Measurements from ENCODE around the gene IRF2BP2. TPM values are rescaled to one million over a fixed set of nuclear protein-coding genes. Genes with fewer than 3 reads are reported as not detected.

Gene IRF2BP2
- total RNA-seq, 2 donors from 2014 or later: 97.3 to 176 TPM

DNA sequence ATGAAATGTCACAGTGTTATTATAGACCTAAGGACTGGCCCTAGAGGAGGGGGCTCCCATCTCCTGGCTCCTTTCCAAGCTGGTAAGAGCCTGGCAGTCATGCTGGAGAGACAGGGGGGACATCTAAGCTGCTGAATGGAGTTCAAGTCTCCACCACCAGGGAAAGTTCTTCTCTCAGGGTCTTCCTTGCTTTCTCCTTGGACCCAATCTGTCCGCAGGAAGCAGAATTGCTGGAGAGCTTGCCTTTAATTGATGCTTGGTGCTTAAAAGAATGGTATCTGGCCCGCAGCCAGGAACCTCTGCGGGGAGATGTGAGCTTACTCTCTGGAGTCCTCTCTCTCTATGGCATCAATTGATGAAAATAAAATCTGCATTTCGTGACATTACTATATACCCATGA, 25.1 kb downstream of the IRF2BP2 start:
- ATAC-seq: no peak
- no peaks in the 10 kb centered on the region for H3K9me3 Mint-ChIP-seq
- no peaks in the 10 kb centered on the region for H3K36me3 Mint-ChIP-seq
- DNase-seq (ENCODE audit: low spot score in 2 of 2): no peak
- no peak overlapping the region for H3K27ac Mint-ChIP-seq

DNA sequence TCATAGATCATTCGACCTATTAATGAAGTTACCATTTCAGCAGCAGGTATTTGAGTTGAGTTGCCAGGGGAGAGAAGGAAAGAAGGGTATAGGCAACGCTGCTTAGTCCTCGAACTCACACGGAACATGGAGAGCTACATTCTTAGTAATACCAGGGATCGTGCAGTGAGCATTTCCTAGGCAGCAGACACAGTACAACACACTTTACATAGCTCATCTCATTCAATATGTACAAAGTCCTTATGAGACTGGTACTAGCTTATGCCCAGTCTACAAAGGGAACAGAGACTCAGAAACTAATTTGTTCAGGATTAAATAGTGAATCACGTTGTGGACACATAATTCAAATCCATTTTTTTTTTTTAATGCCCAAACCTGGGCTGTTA, 25.6 kb downstream of the IRF2BP2 start:
- H3K27ac Mint-ChIP-seq: no peak overlapping the region
- H3K36me3 Mint-ChIP-seq: no peaks in the 10 kb centered on the region
- DNase-seq (ENCODE audit: low spot score in 2 of 2): no peak
- no peak for ATAC-seq
- H3K9me3 Mint-ChIP-seq: no peaks in the 10 kb centered on the region

DNA sequence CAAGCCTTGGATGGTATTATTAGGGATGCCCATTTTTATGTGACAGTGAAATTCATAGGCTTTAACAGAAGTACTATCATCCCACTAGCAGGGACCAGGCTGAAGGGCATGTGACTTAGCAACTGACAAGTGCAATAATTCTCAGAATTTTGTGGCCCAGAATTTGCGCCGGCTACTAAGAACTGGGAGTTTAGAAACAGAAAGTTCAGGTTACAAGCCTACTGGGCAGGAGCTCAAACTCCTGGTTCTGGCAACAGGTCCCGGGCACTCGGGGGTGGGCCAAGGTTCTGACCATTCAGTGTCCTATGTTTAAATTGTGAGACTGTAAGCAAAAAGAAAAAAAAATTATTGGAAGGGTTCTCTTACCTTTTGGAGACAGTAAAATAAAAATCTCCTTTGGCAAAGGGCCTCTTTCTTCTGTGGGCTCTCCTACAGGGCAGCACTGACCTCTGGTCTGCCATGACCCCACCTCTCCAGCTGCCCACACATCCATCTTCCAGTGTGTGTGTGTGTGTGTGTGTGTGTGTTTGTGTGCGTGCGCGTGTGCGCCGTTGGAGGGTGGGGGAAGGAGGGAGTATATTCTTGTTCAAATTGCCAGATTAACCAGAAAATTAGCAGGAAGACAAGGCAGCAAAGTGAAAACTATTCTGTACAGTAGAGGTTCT, 26.1 kb downstream of the IRF2BP2 start:
- no peak for ATAC-seq
- Mint-ChIP-seq H3K36me3 (no peaks in the 10 kb centered on the region), H3K27ac (no peak overlapping the region), H3K9me3 (no peaks in the 10 kb centered on the region)
- no peak for DNase-seq (ENCODE audit: low spot score in 2 of 2)

DNA sequence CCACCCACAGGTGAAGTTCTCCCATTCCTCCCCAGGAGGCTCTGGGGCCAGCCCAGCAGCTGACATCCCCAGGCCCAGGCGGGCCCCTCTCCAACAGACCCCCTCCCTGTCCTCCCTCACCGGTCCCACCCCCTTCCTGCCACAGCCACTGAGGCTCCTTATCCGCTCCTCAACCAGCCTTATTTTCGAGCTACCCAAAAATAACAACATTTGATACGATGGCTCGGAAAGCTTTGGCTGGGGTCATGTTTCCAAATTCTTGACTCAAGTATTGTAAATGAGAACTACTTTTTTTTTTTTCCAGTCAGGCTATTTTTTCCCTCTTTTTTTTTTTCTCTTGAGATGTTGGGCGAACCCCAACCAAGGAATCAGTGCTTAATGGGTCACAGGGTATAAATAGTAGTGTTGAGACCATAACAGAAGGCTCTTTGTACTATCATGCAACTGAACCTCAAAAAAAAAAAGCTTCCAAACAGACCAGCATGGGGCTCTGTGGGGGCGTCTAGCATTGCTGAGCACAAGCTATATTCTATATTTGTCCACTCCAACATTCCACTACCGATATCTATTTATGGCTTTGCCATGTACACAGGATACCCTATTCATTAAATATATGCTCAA, 27.2 kb downstream of the IRF2BP2 start:
- no peak for DNase-seq (ENCODE audit: low spot score in 2 of 2)
- no peaks in the 10 kb centered on the region for H3K36me3 Mint-ChIP-seq

DNA sequence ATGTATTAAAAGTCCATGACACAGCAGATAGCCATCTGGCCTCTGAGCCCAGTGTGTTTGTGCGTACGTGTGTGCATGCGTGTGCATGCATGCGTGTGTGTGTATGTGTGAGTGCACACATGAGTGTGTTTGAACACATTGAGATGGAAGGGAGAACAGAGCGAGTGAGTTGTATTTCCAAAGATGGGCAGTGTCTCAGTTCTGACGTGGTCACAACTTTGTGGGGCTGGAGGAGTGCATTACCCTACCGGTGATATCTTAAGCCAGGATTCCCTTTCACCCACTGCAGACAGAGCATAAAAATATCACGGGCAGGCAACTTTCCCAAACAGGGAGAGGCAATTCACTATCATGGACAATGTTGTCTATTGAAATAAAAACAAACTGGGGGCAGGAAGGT, 27.8 kb downstream of the IRF2BP2 start:
- Mint-ChIP-seq H3K27ac (no peak overlapping the region), H3K36me3 (no peaks in the 10 kb centered on the region), H3K9me3 (no peaks in the 10 kb centered on the region)
- ATAC-seq (no peak), DNase-seq (ENCODE audit: low spot score in 2 of 2) (no peak)

More for the DNA sequence above, 27.2 kb downstream of the IRF2BP2 start:
- Mint-ChIP-seq H3K27ac (no peak overlapping the region), H3K9me3 (no peaks in the 10 kb centered on the region)
- ATAC-seq: no peak

DNA sequence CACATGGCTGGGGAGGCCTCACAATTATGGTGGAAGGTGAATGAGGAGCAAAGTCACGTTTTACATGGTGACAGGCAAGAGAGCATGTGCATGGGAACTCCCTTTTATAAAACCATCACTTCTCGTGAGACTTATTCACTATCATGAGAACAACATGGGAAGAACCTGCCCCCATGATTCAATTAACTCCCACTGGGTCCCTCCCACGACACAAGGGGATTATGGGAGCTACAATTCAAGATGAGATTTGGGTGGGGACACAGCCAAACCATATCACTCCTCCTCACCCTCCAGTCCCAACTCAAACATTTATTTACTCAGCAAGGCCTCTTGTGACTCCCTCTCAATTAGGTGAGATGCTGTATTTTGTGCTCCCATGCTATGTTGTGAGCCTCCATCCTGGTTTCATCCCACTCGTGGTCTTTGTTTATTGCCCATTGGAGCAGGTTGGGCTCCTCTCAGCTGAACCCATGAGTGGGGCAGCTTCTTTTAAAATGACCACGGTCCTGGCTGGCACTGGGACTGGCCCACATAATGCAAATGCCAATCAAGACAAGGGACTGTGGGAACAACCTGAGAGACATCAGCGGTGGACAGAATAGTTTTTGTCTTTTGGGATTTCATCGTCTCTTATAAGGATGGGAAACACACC, 28.8 kb downstream of the IRF2BP2 start:
- no peaks in the 10 kb centered on the region for H3K36me3 Mint-ChIP-seq
- no peak for DNase-seq (ENCODE audit: low spot score in 2 of 2)
- no peak overlapping the region for H3K27ac Mint-ChIP-seq
- no peaks in the 10 kb centered on the region for H3K9me3 Mint-ChIP-seq
- ATAC-seq: no peak

DNA sequence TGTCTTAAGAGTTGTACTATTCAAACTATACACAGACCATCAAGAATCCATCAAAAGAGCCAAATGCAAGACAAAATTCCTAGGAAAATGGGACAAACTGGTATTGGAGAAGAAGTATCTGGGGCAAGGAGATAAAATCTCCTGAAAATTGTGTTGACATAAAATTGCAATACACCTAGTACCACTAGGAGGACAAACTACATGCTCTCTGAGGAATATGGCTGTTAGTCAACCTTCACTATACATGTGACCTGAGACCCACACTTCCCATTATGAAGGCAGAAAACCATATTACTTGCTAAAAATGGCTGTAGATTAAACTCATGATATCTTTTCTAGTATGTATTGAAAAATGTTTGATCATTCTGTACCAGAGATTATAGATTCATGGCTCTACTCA, 30.0 kb downstream of the IRF2BP2 start:
- peak in 1 of 2 donors; percentile 49 for ATAC-seq
- H3K27ac Mint-ChIP-seq: no peak overlapping the region

DNA sequence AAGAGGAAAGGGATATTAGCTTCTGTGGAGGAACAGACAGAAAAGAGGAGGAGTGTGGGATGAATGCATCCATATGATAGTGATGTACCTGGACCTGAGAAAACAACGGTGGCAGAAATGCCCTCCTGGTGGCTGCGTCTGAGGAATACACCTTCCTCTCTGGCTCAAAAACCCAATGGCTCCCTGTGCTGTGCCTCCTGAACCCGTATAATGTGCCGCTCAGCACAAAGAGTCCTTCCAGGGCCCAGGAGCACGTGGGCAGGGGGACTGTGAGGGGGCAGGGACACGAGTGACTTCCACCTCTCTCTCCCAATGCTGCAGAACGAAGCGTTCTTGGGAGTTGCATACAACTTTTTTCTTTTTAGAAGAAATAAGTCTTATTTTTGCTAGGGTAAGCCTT, 31.2 kb downstream of the IRF2BP2 start:
- ATAC-seq (no peak), DNase-seq (ENCODE audit: low spot score in 2 of 2) (no peak)
- H3K36me3 Mint-ChIP-seq: no peaks in the 10 kb centered on the region
- no peaks in the 10 kb centered on the region for H3K9me3 Mint-ChIP-seq
- no peak overlapping the region for H3K27ac Mint-ChIP-seq

More for the DNA sequence above, 30.0 kb downstream of the IRF2BP2 start:
- no peak for DNase-seq (ENCODE audit: low spot score in 2 of 2)
- H3K9me3 Mint-ChIP-seq: no peaks in the 10 kb centered on the region
- H3K36me3 Mint-ChIP-seq: no peaks in the 10 kb centered on the region

DNA sequence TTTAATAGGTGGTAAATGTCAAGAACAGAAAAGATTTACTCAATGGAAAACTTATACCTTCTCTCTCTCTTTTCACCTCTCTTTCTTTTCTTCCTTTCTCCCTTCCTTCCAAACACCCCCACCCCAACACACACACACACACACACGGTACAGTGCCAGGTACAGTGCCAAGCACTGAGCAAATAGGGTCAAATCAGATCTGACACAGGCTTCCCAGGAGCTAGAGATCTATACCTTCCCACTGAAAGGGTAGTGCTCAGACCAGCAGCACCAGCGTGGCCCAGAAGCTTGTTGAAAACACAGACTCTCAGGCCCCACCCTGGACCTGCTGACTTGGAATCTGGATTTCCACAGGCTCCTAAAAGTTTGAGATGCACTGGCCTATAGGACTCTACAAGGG, 31.9 kb downstream of the IRF2BP2 start:
- H3K9me3 Mint-ChIP-seq: no peaks in the 10 kb centered on the region
- no peak for ATAC-seq

DNA sequence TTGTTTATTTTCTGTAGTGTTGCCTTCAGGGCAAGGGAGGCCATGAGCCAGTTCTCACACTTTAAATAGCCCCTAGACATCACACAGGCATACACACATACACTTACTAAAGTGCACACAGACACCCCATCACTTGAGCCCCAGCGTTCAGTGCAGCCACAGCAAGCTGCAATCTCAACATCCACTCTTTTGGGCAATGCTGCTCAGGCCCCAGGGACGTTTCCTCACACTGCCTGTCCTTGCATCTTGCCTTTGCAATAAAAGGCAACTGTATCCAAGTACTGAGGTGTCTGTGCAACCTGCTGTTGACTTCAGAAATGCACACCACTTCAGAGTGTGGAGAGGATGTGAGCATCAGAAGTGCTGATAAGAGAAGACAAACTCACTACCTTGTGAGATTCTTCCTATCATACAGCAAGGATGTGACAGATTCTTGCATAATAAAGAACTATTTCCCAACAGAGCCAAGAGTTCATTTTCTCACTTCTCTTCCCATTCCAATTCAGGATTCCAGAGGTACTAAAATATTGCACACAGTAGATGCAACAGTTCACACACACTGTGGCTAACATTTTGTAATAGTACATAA, 36.2 kb downstream of the IRF2BP2 start:
- ATAC-seq (no peak), DNase-seq (ENCODE audit: low spot score in 2 of 2) (no peak)
- H3K27ac Mint-ChIP-seq: no peak overlapping the region

More for the DNA sequence above, 31.9 kb downstream of the IRF2BP2 start:
- DNase-seq (ENCODE audit: low spot score in 2 of 2): no peak
- H3K27ac Mint-ChIP-seq: no peak overlapping the region
- no peaks in the 10 kb centered on the region for H3K36me3 Mint-ChIP-seq

DNA sequence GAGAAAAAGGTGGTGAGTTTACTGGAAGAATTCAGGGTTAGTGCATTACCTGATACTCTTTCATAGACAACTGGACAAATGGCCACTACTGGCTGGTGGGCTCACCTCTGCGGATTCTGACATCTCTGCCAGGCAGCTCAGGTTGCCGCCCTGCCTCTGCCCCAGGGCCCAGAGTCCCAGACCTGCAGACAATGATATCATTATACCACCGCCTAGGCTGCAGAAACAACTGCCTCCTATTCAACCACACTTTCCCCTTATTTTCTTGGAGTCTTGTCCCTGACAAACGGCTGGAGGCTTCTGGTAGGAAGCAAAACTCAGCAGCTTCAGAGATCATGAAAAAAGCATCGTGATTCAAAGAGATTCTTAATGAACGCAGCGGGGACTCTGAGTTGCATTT, 37.0 kb downstream of the IRF2BP2 start:
- DNase-seq (ENCODE audit: low spot score in 2 of 2) (no peak), ATAC-seq (no peak)
- Mint-ChIP-seq H3K9me3 (no peaks in the 10 kb centered on the region), H3K27ac (no peak overlapping the region), H3K36me3 (no peaks in the 10 kb centered on the region)

More for the DNA sequence above, 36.2 kb downstream of the IRF2BP2 start:
- Mint-ChIP-seq H3K9me3 (no peaks in the 10 kb centered on the region), H3K36me3 (no peaks in the 10 kb centered on the region)

DNA sequence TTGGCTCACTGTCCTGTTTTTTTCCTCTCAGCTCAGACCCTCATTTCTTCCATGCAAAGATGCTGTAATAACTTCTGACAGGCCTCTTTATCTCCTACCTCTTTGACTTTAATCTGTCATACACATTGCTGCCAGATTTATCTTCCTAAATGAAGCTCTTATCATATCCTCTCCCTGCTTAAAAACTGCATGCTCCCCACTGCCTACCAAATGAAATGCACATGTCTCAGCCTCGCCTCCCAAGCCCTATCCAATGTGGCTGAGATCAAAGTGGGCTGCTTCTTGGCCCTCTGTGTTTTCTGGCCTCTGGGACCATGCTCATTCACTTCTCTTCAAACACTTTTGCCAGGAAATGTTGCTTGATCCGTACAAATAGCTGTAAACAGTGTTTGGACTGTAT, 38.3 kb downstream of the IRF2BP2 start:
- ATAC-seq: no peak
- Mint-ChIP-seq H3K9me3 (no peaks in the 10 kb centered on the region), H3K36me3 (no peaks in the 10 kb centered on the region), H3K27ac (no peak overlapping the region)
- DNase-seq (ENCODE audit: low spot score in 2 of 2): no peak

DNA sequence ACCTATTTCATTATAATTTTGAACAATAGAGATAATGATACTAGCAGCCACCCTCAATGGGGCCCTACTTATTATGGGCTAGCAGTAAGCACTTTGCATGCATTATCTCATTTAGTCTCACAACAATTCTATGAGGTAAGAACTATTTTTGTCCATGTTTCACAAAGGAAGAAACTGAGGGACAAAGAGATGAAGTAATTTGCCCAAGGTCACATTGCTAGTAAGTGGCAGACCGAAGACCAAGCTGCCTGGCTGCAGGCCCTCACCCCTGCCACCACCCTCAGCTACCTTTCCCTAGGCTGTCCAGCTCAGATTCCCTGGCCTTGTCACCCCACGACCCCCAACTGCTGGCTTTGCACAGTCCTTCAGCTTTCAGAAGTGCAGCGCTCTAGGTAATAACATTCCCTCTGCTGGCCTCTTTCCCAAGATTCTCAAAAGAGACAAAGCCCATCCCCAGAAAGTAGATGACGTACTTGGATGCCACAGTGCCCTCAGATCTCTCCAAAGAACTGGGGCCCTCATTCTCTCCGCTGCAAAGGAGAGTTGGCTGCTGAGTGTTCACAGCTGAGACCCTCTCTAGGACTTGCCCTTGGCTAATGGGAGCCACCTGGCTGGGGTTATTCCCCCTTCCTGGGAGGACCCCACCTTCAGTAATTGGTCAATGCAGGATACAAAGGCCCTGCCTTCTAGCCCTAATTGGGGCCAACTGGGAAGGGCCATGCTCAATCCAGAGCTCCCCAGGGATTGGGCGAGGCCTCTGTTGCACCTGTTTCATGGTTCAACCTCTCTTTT, 39.5 kb downstream of the IRF2BP2 start:
- H3K27ac Mint-ChIP-seq: no peak overlapping the region
- ATAC-seq: no peak
- no peaks in the 10 kb centered on the region for H3K36me3 Mint-ChIP-seq

DNA sequence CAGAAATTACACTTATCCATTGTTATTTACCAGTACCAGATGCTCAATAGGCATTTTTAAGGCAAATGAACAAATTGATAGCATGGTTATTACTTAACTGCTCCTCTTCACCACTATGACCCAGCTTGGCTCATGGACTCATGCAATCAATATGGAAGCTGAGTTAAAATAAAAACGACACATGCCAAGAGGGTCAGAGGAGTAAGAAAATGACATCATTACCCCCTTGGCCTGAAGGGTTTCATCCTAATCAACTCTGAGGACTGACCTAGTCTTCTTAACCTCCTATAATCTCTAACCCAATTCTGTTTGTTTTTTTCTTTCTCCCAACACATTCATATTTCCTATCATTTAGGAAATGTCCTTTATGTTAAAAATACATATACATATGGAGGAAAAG, 41.6 kb downstream of the IRF2BP2 start:
- DNase-seq (ENCODE audit: low spot score in 2 of 2) (no peak), ATAC-seq (no peak)
- Mint-ChIP-seq H3K9me3 (no peaks in the 10 kb centered on the region), H3K36me3 (no peaks in the 10 kb centered on the region), H3K27ac (no peak overlapping the region)

More for the DNA sequence above, 39.5 kb downstream of the IRF2BP2 start:
- no peaks in the 10 kb centered on the region for H3K9me3 Mint-ChIP-seq
- DNase-seq (ENCODE audit: low spot score in 2 of 2): no peak

DNA sequence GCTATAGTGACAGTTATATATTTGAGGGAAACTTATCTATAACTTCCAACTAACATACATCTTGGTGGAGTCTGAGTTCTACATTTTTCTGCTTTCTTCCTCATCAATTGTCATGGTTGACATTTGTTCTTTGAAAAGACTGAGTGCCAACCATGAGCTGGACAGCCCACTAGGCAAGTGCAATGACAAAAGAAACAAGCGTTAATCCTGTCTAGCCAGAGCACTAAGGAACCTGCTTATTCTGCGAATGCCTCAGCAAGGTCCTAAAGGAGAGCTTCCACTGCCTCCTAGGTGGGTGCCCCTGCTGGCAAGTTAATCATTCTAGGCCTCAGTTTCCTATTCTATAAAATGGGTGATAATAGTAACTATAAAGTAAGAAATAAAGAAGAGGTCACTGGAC, 44.8 kb downstream of the IRF2BP2 start:
- no peak for ATAC-seq
- DNase-seq (ENCODE audit: low spot score in 2 of 2): no peak
- H3K9me3 Mint-ChIP-seq: no peaks in the 10 kb centered on the region
- no peak overlapping the region for H3K27ac Mint-ChIP-seq
- H3K36me3 Mint-ChIP-seq: no peaks in the 10 kb centered on the region

DNA sequence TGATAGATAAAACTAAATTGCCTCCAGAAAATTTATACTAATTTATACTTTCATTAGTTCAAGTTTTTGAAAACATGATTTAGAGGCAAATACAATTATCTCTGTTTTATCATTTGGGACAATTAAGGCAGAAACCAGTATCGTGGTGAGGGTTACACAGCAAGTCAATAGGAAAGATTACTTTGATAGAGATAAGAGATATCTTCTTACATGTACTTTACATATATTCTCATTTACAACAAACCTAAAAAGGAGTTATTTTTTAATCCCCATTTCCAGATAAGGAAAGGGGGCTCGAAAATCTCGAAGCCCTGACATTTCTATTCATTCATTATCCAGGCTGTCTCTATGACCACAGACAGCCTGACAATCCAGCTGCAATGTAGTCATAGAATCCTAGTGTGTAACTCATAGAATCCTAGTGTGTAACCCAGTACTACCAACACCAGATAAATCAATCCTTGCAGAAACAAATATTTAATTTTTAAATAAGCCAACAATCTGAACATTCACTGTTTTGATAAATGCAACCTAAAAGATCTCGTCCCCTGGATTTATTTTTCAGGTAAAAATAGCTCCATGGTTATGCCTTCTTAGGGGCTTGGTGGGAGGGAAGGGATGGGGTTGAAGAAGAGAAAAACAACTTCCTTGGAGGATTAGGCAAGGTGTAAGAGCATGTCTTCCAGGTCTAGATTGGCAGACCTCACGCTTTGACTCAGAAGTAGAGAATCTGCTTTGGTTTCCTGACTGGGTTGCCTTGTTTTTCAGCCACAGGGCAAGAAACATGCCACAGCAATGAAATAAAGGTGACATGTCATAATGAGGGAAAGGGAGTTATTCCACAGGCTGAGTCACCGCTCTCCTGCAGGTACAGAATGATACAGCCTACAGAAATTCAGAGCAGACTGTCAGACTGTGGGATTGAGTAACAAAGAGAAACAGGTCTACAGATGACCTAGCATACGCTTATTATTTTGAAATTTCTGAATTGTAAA, 45.6 kb downstream of the IRF2BP2 start:
- Mint-ChIP-seq H3K27ac (no peak overlapping the region), H3K9me3 (no peaks in the 10 kb centered on the region), H3K36me3 (no peaks in the 10 kb centered on the region)
- ATAC-seq (peak; percentile 94 to 99), DNase-seq (ENCODE audit: low spot score in 2 of 2) (peak in 1 of 2 donors; percentile 37)
